ENCODE measurements around the gene GATAD2A. TPM values are rescaled to one million over a fixed set of nuclear protein-coding genes. Genes with fewer than 3 reads are reported as not detected.

Gene GATAD2A
- total RNA-seq, 8 experiments from 2014 or later = 23.9 to 65.0 (median 39.6) TPM

DNA sequence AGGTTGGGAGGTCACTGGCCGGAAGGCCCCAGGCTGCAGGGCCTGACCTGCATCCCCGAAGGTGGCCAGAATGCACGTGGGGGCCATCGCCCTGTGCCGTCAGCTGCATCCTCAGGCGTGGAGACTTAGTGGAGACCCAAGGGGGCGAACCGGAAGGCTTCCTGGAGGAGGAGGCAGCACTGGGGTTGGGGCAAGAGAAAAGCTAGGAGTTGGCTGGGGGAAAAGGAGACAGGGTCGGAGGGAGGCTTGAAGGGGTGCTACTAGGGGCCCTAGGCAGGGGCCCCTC, 121.8 kb downstream of the GATAD2A start:
- Histone ChIP-seq H3K27ac (peak overlapping the region in 1 of 2 donors; percentile 46), H3K4me3 (no peak overlapping the region), H3K4me1 (replicated peaks in 1 of 2) (peaks cover 22 to 36% of the 10 kb centered on the region in 2 donors)
- no peak for ATAC-seq (replicated peaks in 6 of 8)
- in situ Hi-C loops (cut with MboI; ENCODE audit: low pct_unique_long_range_greater_than_20kb in 2 of 9, low sequenced_read_pairs in 9 of 9, unreplicated experiment in 9 of 9) = loop anchor here in 4 of 9 experiments (10.0 to 25.0 kb wide), 2 partner anchors 110 to 117 kb away; partner anchors contain the start of genes GMIP (in 4 of the 4) and LPAR2 (in 3 of the 4)
- WGBS, 10 experiments = 87 to 97% methylated on average over 3 to 6 of the region's 9 CpGs; no CpG with 5 or more reads in 8 of the 10 experiments

DNA sequence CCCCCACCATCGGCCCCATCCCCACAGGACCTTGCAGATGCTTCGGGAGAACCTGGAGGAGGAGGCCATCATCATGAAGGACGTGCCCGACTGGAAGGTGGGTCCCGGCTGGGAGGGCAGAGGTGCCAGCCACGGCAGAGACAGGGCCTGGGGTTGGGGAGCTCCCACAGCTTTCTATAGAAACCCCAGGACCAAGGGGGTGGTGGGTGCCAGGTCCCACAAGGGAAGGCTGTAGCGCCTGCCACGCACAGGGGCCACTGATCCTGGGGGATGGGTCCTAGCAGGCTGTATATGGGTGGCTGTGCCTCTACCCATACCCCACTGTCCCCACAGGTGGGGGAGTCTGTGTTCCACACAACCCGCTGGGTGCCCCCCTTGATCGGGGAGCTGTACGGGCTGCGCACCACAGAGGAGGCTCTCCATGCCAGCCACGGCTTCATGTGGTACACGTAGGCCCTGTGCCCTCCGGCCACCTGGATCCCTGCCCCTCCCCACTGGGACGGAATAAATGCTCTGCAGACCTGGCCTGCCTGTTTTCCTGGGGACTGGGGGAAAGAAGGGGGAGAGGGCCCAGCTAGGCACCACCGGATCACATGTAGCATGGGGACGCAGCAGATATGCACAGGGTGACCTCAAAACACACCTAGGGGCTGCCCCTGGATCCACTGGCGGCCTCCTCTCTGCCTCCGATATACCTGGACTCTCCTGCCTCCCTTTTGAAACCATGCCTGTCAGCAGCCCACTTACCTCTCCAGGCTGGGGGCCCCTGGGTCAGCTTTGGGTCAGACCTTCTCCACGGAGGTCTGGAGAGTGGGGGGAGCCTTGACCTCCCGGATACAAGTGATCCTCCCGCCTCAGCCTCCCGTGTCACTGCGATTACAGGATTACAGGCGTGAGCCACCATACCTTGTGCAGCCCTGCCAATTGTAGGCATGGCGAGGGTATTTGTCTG, 122.5 kb downstream of the GATAD2A start:
- 20 to 100% (median 85%) methylated on average over 1 to 5 of the region's 27 CpGs; no CpG with 5 or more reads in 6 of the 10 experiments for WGBS, 10 experiments
- Histone ChIP-seq H3K4me1 (replicated peaks in 1 of 2) (peaks cover 24 to 39% of the 10 kb centered on the region in 2 donors), H3K27ac (no peak overlapping the region), H3K4me3 (peak overlapping the region in 1 of 5 donors; percentile 40)
- in situ Hi-C loops (cut with MboI; ENCODE audit: low pct_unique_long_range_greater_than_20kb in 2 of 9, low sequenced_read_pairs in 9 of 9, unreplicated experiment in 9 of 9) = loop anchor here in 4 of 9 experiments (10.0 to 25.0 kb wide), 2 partner anchors 109 to 117 kb away; partner anchors contain the start of genes GMIP (in 4 of the 4) and LPAR2 (in 3 of the 4)
- no peak for ATAC-seq (replicated peaks in 6 of 8)

DNA sequence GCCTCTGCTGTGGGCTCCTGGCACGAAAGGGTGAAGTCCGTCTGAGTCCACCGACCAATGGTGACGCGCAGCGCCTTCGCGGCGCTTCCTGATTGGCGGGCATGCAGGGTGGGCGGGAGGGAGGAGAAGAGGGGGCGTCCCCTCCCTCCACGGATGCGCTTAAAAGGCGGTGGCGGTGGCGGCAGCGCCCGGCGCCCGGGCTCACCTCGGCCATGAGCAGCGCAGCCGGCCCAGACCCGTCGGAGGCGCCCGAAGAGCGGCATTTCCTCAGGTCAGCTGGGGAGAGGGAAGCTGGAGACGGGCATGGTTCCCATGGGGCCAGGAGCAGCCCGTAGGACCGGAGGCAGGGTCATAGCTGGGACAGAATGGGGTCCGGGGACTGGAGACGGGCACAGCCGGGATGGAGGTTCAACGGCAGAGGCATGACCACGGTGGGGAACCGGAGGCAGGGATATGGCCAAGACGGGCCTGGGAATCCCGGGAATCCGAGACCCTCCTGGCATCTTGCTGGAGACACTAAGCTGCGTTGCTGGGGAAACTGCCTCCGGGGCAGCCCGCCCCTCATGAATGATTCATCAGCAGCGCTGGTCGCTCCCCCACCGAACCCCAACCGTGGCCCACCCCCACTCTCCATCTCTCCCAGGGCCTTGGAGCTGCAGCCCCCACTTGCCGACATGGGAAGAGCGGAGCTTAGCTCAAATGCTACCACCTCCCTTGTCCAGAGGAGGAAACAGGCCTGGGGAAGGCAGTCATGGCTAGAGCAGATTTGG, 123.4 kb downstream of the GATAD2A start, which contains the start of gene YJEFN3:
YJEFN3 (plus strand) TSS at position 191 of the 770 bp plus-strand sequence; CDS start at position 213, 22 bp downstream.
- Histone ChIP-seq H3K4me1 (replicated peaks in 1 of 2) (peaks cover 24 to 39% of the 10 kb centered on the region in 2 donors), H3K4me3 (peak within 1 kb of the TSS in 3 of 5 donors; percentile 15 to 40 (median 19)), H3K27ac (no peak within 1 kb of the TSS)
- WGBS, 10 experiments = 100% methylated on average over 1 of the region's 50 CpGs; no CpG with 5 or more reads in 9 of the 10 experiments
- in situ Hi-C loops (cut with MboI; ENCODE audit: low pct_unique_long_range_greater_than_20kb in 2 of 9, low sequenced_read_pairs in 9 of 9, unreplicated experiment in 9 of 9) = loop anchor here in 4 of 9 experiments (10.0 to 25.0 kb wide), 2 partner anchors 108 to 116 kb away; partner anchors contain the start of genes GMIP (in 4 of the 4) and LPAR2 (in 3 of the 4)
- peak in 3 of 8 experiments; percentile 22 to 47 (median 35) for ATAC-seq (replicated peaks in 6 of 8)

DNA sequence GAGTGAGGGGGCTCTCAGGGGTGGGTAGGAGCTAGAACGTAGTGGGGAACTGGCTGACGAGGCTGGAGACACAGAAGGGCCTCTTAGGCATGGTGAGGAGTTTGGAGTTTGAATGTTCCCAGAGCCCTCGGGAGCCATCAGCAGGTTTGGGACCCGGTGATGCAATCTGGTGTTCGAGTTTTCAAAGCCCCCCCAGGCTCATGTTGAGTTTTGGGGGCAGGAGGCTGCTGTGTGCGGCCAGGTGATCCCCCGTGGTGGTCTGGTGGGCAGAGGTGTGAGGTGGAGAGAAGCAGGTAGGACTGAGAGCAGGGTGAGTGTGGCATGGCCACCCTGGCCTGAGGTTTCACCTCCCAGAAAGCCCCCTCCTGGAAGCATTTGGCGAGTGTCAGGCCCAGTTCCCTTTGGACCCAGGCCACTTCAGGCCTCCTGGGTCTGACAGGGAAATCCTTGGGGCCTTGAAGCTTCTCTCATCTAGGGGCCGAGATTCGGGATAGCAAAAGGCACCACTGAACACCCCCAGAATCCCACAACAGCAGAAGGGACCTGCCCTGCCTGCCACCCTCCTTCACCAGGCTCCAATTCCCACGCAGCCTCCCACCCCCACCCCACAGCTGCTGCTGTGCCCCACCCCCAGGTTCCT, 124.4 kb downstream of the GATAD2A start:
- H3K27ac ChIP-seq = no peak overlapping the region
- in situ Hi-C loops (cut with MboI; ENCODE audit: low pct_unique_long_range_greater_than_20kb in 2 of 9, low sequenced_read_pairs in 9 of 9, unreplicated experiment in 9 of 9) = loop anchor here (10.0 to 25.0 kb wide), 2 partner anchors 107 to 115 kb away; partner anchors contain the start of genes GMIP (in 9 of the 9) and LPAR2 (in 3 of the 9)

DNA sequence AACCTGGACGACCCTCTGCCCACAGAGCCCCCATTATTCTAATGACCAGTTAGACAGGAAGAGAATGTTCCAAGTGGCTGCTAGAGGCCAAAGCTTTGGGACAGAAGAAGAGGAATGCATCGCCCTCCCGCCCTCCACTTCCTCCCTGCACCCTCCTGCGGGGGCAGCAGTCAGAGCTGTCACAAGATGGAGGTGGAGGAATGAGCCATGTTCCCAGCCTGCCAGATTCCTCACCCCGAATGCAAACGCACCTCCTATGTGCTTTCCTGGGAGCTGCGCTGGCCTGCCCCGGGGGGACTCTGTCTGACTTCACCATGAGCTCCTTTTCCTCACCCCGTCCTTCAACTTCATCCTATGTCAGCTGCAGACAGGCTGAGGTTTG, 124.9 kb downstream of the GATAD2A start:
- WGBS, 10 experiments = 0 to 100% (median 80%) methylated on average over 1 of the region's 9 CpGs; no CpG with 5 or more reads in 7 of the 10 experiments
- peaks cover 22 to 34% of the 10 kb centered on the region in 2 donors for H3K4me1 ChIP-seq (replicated peaks in 1 of 2)
- H3K4me3 ChIP-seq = no peak overlapping the region
- H3K27ac ChIP-seq = no peak overlapping the region
- in situ Hi-C loops (cut with MboI; ENCODE audit: low pct_unique_long_range_greater_than_20kb in 2 of 9, low sequenced_read_pairs in 9 of 9, unreplicated experiment in 9 of 9) = loop anchor here in 8 of 9 experiments (10.0 to 25.0 kb wide), 2 partner anchors 107 to 114 kb away; partner anchors contain the start of genes GMIP (in 8 of the 8) and LPAR2 (in 3 of the 8)
- no peak for ATAC-seq (replicated peaks in 6 of 8)

More for the DNA sequence above, 124.4 kb downstream of the GATAD2A start:
- no peak for ATAC-seq (replicated peaks in 6 of 8)
- Histone ChIP-seq H3K4me1 (replicated peaks in 1 of 2) (peaks cover 24 to 39% of the 10 kb centered on the region in 2 donors), H3K4me3 (no peak overlapping the region)
- 70 to 100% (median 100%) methylated on average over 1 to 2 of the region's 11 CpGs; no CpG with 5 or more reads in 7 of the 10 experiments for WGBS, 10 experiments

DNA sequence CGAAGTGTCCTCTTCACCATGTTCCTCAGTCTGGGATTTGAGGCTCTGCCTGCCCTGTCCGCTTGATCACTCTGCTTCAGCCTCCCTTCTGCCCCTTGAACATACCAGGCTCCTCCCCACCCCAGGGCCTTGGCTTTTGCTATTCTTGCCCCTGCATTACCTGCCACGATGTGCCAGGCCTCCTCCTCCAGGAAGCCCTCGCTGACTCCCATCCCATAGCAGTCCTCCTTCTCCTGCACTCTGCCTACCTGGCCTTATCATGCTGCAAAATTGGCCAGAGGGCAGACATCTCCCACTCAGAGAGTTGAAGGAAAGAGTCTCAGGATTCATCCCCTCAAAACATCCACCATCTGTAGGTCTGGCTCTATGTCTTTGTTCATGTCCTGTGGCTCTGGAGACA, 125.4 kb downstream of the GATAD2A start:
- no peak overlapping the region for H3K27ac ChIP-seq
- in situ Hi-C loops (cut with MboI; ENCODE audit: low pct_unique_long_range_greater_than_20kb in 2 of 9, low sequenced_read_pairs in 9 of 9, unreplicated experiment in 9 of 9) = loop anchor here in 8 of 9 experiments (10.0 to 25.0 kb wide), 2 partner anchors 106 to 114 kb away; partner anchors contain the start of genes GMIP (in 8 of the 8) and LPAR2 (in 3 of the 8)
- 50 to 100% (median 90%) methylated on average over 1 to 4 of the region's 4 CpGs; no CpG with 5 or more reads in 4 of the 10 experiments for WGBS, 10 experiments
- ATAC-seq (replicated peaks in 6 of 8) = no peak
- H3K4me3 ChIP-seq = no peak overlapping the region
- H3K4me1 ChIP-seq (replicated peaks in 1 of 2) = peaks cover 17 to 30% of the 10 kb centered on the region in 2 donors

DNA sequence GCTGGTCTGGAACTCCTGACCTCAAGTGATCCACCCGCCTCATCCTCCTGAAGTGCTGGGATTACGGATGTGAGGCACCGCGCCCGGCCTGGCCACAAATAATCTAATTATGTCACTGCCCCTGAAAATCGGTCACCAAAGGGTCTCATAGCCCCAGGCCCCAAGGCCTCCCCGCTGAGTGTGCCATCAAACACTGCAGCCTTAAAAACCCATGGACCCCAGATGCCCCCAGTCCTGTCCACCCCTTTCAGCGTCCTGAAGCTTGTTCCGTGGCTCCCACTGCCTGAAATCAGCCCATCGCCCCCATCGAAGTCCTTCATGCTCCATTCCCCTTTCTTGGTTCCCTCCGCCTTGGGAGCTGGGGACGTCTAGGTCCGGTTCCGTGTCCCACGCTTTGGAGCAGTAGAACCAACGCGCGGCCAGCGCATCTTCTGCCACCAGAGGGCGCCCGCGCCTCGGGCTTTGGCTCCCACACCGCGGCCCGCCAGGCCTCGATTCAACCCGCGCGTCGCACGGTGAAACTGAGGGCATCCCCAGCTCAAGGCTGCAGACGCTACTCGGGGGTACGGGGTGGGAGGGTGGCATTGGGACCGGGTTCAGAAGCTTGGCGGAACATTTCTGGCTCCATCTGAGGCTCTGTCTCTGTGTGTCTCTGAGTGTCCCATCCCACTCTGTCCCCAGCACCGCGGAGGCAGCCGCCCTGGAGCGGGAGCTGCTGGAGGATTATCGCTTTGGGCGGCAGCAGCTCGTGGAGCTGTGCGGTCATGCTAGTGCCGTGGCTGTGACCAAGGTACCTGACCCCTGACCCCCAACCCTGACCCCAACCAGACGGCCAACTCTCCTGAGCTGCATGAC, 126.7 kb downstream of the GATAD2A start:
- in situ Hi-C loops (cut with MboI; ENCODE audit: low pct_unique_long_range_greater_than_20kb in 2 of 9, low sequenced_read_pairs in 9 of 9, unreplicated experiment in 9 of 9) = loop anchor here in 8 of 9 experiments (10.0 to 25.0 kb wide), 2 partner anchors 105 to 113 kb away; partner anchors contain the start of genes GMIP (in 8 of the 8) and LPAR2 (in 3 of the 8)
- H3K27ac ChIP-seq = no peak overlapping the region
- peak; percentile 69 to 85 (median 75) for ATAC-seq (replicated peaks in 6 of 8)
- H3K4me3 ChIP-seq = no peak overlapping the region
- H3K4me1 ChIP-seq (replicated peaks in 1 of 2) = peaks cover 7 to 19% of the 10 kb centered on the region in 2 donors
- 0 to 100% (median 59%) methylated on average over 1 to 9 of the region's 48 CpGs; no CpG with 5 or more reads in 6 of the 10 experiments for WGBS, 10 experiments

DNA sequence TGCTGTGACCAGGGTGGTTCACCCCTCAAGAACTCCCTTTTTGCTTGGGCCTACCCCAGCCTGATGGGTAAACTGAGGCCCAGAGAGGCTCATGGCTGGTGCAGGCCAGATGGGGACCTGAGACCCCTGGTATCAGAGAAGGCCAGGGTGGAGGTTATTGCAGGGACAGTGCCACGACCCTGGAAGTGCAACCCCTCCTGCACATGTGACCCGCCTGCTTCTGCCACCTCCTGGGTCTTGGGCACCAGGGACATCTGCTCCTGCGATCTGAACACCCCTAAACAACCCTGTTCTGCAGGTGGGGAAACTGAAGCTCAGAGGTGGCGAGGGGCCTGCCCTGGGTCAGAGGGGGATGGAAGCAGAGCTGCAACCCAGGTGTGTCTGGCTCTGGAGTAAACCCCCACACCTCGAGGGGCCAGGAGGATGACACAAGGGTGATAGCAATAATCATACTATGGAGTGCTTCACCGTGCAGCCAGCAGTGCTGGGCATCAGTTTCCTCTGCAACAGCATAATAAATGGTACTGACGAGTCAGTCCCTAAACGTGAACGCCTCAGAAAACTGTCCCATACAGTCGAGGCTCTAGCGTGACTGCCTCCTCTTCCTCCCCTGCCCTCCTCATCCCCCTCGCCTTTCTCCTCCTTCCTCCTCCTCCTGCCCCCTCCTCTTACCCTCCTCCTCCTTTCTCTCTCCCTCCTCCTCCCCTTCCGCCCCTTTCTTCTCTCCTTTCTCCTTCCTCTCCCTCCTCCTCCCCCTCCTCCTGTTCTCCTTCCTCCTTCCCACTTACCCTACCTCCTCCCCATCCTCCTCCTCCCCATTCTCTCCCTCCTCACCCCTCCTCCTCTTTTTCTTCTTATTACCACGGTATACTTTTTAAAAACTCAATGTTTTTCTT, 127.6 kb downstream of the GATAD2A start:
- no peak for ATAC-seq (replicated peaks in 6 of 8)
- in situ Hi-C loops (cut with MboI; ENCODE audit: low pct_unique_long_range_greater_than_20kb in 2 of 9, low sequenced_read_pairs in 9 of 9, unreplicated experiment in 9 of 9) = loop anchor here in 8 of 9 experiments (10.0 to 25.0 kb wide), 2 partner anchors 104 to 112 kb away; partner anchors contain the start of genes GMIP (in 8 of the 8) and LPAR2 (in 3 of the 8)

DNA sequence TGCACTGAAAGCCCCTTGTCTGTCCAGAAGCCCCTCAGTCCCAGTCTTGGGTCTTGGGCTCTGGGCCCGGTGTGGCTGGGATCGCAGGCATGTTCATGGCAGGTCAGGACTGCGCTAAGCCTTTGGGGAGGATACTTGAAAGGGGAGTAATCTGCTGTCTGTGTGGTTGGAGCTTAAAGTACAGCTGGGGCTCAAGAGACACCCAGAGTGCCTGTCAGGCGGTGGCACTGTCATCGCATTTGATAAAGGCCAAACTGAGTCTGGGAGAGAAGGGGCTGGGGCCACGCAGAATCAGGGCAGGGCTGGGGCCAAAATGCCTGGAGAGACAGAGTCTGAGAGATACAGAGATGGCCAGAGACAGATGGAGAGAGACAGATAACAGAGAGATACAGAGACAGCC, 128.4 kb downstream of the GATAD2A start:
- in situ Hi-C loops (cut with MboI; ENCODE audit: low pct_unique_long_range_greater_than_20kb in 2 of 9, low sequenced_read_pairs in 9 of 9, unreplicated experiment in 9 of 9) = loop anchor here in 8 of 9 experiments (10.0 to 25.0 kb wide), 2 partner anchors 103 to 111 kb away; partner anchors contain the start of genes GMIP (in 8 of the 8) and LPAR2 (in 3 of the 8)
- Histone ChIP-seq H3K27ac (no peak overlapping the region), H3K4me3 (no peak overlapping the region), H3K4me1 (replicated peaks in 1 of 2) (peaks cover 3 to 15% of the 10 kb centered on the region in 2 donors)
- 50 to 100% (median 88%) methylated on average over 1 to 4 of the region's 6 CpGs; no CpG with 5 or more reads in 5 of the 10 experiments for WGBS, 10 experiments
- ATAC-seq (replicated peaks in 6 of 8) = no peak

More for the DNA sequence above, 127.6 kb downstream of the GATAD2A start:
- Histone ChIP-seq H3K4me3 (no peak overlapping the region), H3K27ac (no peak overlapping the region), H3K4me1 (replicated peaks in 1 of 2) (peaks cover 5 to 17% of the 10 kb centered on the region in 2 donors)
- 70 to 100% (median 92%) methylated on average over 1 to 4 of the region's 14 CpGs; no CpG with 5 or more reads in 5 of the 10 experiments for WGBS, 10 experiments

All from motor neuron (in vitro differentiated cells).